ENCODE results near the gene MESD.
A peak's percentile ranks its signal among the peaks of the same experiment; 100 is the strongest.

The MESD gene

DNA sequence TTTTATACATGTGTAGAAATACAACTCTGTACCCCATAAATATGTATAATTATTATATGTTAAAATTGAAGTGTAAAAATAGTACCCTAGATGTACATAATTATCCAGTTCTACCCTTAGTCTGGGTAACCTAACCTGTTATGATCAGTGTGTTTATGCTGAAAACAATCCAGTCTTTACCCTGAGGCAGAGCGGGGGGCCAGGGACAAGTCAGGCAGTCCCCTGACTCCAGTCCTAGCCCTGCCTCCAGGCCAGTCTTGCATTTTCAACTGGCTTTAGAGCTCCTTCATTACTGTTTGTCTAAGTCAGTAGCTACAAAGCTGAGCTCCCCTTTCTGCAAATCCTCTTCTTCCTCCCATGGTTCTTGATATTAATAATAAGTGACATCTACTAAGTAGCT is 3.1 kb downstream of the MESD start:
- Mint-ChIP-seq H3K4me3 (no peak overlapping the region), H3K9me3 (no peaks in the 10 kb centered on the region), H3K27ac (no peak overlapping the region), H3K27me3 (no peaks in the 10 kb centered on the region), H3K4me1 (peaks cover 63% of the 10 kb centered on the region), H3K36me3 (peaks cover 16% of the 10 kb centered on the region)
- no peak for ATAC-seq

DNA sequence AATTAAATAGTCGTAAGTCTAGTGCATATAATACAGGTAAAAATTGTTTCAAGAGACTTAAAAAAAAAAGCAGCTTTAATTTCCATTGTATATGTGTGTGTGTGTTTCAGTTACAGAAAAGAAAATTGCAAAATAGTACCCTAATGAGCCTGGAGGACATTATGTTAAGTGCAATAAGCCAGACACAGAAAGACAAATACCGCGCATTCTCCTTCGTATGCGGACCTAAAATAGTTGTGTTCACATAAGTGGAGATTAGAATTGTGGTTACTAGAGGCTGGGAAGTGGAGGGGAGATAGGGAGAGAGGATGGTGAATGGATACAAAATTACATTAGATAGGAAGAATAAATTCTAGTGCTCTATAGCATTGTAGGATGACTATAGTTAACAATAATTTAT is 3.6 kb downstream of the MESD start:
- Mint-ChIP-seq H3K36me3 (peaks cover 16% of the 10 kb centered on the region), H3K27me3 (no peaks in the 10 kb centered on the region), H3K4me1 (peaks cover 59% of the 10 kb centered on the region), H3K27ac (no peak overlapping the region), H3K4me3 (no peak overlapping the region), H3K9me3 (no peaks in the 10 kb centered on the region)
- no peak for ATAC-seq

DNA sequence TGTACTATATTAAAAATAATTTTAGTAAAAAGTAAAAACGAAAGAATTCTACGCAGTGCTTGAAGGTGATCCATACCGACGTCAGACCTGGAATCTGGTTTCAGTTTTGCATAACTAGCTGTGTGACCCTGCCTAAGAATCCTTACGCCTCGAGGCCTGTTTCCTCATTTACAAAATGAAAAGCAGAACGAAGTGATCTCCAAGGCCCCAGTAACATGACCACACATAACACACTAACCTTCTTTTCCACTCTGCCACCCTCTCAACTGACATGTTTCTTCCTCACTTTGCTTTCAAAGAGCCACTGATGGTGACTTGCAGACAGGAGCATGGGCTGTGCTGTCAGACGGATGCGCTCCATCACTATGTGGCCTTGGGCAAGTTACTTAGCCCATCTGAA is 4.8 kb downstream of the MESD start:
- no peak overlapping the region for H3K4me3 Mint-ChIP-seq
- peaks cover 59% of the 10 kb centered on the region for H3K4me1 Mint-ChIP-seq
- H3K36me3 Mint-ChIP-seq: peaks cover 20% of the 10 kb centered on the region
- H3K27ac Mint-ChIP-seq: peak overlapping the region; percentile 78
- H3K27me3 Mint-ChIP-seq: no peaks in the 10 kb centered on the region
- ATAC-seq: peak; percentile 42
- H3K9me3 Mint-ChIP-seq: no peaks in the 10 kb centered on the region

DNA sequence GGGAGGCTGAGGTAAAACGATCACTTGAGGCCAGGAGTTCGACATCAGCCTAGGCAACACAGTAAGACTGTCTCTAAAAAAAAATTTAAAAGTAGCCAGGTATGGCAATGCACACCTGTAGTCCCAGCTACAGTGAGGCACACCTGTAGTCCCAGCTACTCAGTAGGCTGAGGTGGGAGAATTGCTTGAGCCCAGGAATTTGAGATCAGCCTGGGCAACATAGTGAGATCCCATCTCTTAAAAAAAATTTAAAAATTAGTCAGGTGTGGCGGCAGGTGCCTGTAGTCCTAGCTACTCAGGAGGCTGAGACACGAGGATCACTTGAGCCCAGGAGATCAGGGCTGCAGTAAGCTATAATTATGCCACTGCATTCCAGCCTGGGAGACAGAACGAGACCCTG is 6.8 kb downstream of the MESD start:
- H3K27ac Mint-ChIP-seq: peak overlapping the region; percentile 42
- peaks cover 23% of the 10 kb centered on the region for H3K36me3 Mint-ChIP-seq
- H3K9me3 Mint-ChIP-seq: no peaks in the 10 kb centered on the region
- no peaks in the 10 kb centered on the region for H3K27me3 Mint-ChIP-seq
- ATAC-seq: no peak
- H3K4me1 Mint-ChIP-seq: peaks cover 60% of the 10 kb centered on the region
- no peak overlapping the region for H3K4me3 Mint-ChIP-seq

DNA sequence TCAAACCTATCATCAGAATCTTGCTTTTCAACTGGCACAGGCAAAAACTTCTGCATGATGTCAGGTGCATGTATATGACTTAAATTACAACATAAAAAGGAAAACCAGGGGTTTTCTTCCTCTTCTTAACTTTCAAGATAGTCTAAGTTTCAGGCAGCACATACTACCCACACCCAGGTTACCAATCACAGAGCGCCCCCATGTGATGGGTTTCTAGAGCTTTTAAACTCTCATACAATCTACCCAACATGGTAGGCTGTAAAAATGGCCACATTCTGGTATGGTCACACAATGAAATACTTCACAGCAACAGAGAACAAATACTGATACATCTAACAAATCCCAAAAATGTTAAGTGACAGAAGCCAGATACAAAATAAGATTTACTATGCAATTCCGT is 7.4 kb downstream of the MESD start:
- H3K27me3 Mint-ChIP-seq: no peaks in the 10 kb centered on the region
- H3K4me3 Mint-ChIP-seq: no peak overlapping the region
- peaks cover 22% of the 10 kb centered on the region for H3K36me3 Mint-ChIP-seq
- peaks cover 64% of the 10 kb centered on the region for H3K4me1 Mint-ChIP-seq
- no peaks in the 10 kb centered on the region for H3K9me3 Mint-ChIP-seq
- H3K27ac Mint-ChIP-seq: peak overlapping the region; percentile 42
- ATAC-seq: no peak

DNA sequence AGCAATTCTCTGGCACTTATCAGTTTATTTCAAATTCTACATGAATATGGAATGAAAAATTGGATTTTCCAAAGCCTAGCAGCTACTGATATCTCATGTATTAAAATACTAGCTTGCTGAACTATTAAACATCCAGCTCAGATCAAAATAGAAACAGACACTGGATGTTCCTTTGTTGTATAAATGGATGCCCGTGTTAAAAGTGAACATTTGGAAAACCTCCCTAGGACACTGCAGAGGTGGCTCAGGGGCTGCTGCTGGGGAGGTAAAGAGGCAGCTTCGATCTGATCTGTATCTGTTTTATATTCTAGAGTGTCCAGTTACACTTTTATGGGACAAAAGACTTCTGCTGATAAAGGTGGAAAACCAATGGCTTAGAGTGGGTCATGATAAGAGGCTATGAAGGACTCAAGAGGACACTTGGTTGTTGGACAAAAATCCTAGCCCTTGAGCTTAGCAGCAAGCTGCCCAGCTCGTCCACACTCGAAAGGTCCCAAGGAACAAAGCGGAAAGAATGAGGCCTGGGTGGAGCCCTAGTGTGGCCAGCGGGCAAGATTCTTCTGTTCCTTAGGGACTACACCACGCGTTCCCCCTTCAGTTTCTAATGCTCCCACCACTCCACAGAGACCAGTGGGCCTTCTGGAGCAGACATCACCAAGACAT is 9.9 kb downstream of the MESD start:
- Mint-ChIP-seq H3K36me3 (peaks cover 28% of the 10 kb centered on the region), H3K9me3 (no peaks in the 10 kb centered on the region), H3K27me3 (no peaks in the 10 kb centered on the region), H3K4me3 (no peak overlapping the region), H3K27ac (peak overlapping the region; percentile 31), H3K4me1 (peaks cover 60% of the 10 kb centered on the region)
- no peak for ATAC-seq

DNA sequence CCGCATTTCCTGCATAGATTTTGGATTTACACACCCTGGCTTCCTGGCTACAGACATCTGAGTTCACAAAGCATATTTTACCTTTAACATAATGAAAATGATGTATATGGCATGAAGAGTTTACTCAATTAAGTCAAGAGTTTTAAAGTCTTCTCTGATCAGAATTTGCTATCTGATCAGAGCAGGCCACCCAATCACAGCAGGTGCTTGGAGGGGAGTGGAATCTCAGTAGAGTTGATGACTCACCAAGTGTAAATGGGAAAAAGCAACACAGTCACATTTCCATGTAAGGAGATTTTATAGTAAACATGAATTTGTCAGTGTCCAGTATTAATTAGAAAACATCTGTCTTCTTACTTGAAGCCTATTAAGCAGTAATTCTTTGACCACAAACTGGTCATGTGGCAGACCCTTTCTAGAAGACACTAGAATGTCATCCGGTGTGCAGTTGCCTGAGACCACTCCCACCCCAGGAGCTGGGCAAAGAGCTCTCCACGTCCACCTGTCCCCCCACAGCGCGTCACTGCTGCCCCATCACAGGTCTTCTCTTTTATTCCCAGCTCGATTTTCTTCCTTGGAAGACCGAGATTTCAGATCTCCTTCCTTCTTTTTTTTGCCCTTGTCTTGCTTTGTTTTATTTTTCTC is 10.8 kb downstream of the MESD start:
- ATAC-seq: no peak
- Mint-ChIP-seq H3K36me3 (peaks cover 32% of the 10 kb centered on the region), H3K27ac (peak overlapping the region; percentile 31)

DNA sequence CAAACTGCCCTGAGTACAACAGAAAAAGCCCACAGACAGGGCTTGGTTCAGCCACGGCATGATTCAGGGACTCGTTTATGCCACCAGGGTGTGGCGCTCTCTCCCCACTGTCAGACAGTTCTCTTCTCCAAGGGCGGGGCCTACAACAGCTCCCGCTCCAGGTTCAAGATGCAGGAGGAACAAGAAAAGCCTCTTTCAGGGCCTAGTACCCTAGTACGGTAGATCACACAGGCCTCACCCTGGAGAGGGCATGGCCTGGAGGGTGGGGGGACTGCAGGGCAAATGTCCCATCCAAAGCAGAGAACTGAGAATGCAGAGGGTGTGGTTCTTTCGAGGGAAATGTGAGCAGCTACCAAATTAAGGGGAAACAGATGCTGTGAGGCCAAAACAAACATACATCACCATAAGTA is 12.0 kb downstream of the MESD start:
- H3K9me3 Mint-ChIP-seq: no peaks in the 10 kb centered on the region
- H3K27me3 Mint-ChIP-seq: no peaks in the 10 kb centered on the region
- ATAC-seq: peak; percentile 51
- H3K4me1 Mint-ChIP-seq: peaks cover 51% of the 10 kb centered on the region
- H3K4me3 Mint-ChIP-seq: no peak overlapping the region
- no peak overlapping the region for H3K27ac Mint-ChIP-seq
- H3K36me3 Mint-ChIP-seq: peaks cover 32% of the 10 kb centered on the region

More for the DNA sequence above, 10.8 kb downstream of the MESD start:
- Mint-ChIP-seq H3K4me1 (peaks cover 58% of the 10 kb centered on the region), H3K4me3 (no peak overlapping the region), H3K27me3 (no peaks in the 10 kb centered on the region), H3K9me3 (no peaks in the 10 kb centered on the region)

DNA sequence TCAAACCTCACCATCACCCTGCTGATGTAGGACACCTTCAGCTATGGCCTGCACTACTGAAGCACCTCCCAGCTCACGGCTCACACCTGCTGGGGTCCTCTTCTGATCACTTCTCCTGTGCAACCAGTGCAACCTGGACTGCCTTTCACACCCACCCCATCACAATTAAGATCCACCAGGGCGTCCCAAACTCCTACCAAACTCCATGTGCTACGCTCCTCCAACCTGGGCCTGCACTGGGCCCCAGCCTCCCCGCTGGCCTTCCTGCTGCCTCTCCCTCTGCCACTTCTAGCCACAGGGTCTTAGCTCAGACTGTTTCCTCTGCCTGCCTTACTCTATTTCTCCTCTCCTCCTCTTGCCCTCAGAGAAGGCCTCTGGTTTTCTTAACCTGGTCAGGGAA is 12.8 kb downstream of the MESD start:
- no peak overlapping the region for H3K4me3 Mint-ChIP-seq
- H3K4me1 Mint-ChIP-seq: peaks cover 44% of the 10 kb centered on the region
- peaks cover 30% of the 10 kb centered on the region for H3K36me3 Mint-ChIP-seq
- H3K27me3 Mint-ChIP-seq: no peaks in the 10 kb centered on the region
- H3K27ac Mint-ChIP-seq: no peak overlapping the region
- no peak for ATAC-seq
- H3K9me3 Mint-ChIP-seq: no peaks in the 10 kb centered on the region

DNA sequence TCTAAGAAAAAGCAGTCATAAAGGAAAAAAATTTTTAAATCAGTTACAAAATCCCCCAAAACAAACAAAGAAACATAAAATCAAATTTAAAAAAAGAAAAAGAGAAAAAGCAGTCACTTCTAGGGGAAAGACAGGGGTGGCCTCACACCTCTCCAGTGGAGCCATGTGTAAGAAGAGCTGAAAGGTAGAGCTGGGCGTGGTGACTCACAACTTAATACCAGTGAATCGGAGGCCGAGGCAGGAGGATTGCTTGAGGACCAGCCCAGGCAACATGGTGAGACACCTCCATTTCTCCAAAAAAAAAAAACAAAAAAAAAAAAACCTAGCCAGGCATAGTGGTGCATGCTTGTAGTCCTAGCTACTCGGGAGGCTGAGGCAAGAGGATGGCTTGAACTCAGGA is 14.7 kb downstream of the MESD start:
- Mint-ChIP-seq H3K27ac (no peak overlapping the region), H3K27me3 (no peaks in the 10 kb centered on the region), H3K36me3 (peaks cover 26% of the 10 kb centered on the region), H3K4me1 (peaks cover 53% of the 10 kb centered on the region), H3K4me3 (no peak overlapping the region), H3K9me3 (no peaks in the 10 kb centered on the region)
- no peak for ATAC-seq

DNA sequence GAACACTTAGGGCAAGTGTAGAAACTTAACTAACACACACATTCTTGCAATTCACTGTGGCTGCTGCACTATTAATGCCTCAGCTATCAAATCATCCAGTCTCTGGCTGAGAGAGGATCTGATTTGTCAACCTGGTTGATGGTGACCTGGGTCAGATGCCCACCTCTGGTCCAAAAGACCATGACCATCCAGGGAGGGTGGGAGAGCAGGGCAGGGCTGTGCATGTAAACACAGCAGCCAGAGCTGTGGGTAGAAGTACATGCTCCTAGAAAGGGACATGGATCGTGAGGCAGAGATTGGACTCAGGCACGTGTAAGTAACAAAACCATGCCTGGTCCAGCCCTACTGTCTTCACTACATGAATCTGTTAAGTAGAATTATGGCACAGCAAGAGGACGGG is 17.3 kb downstream of the MESD start:
- Mint-ChIP-seq H3K4me1 (peaks cover 37% of the 10 kb centered on the region), H3K4me3 (no peak overlapping the region), H3K9me3 (no peaks in the 10 kb centered on the region), H3K27ac (no peak overlapping the region), H3K36me3 (peaks cover 29% of the 10 kb centered on the region), H3K27me3 (no peaks in the 10 kb centered on the region)
- ATAC-seq: no peak

DNA sequence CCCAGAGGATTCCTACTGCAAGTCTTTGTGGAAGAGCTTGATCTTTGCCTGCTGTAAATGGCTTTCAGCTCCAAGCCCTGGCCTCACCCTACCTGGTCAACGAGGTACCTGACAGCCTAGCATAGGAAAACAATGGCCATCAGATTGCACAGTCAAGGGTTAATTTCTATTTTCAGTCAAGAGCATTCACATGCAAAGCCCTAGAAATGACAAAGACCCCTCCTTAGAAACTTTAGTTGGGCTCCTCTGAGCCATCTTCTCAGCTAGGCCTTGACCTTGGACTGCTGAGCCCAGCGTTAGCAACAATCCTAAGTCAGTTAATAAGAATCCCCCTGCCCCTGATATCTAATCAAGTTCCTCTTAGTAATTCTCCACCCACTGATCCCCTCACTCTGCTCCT is 18.5 kb downstream of the MESD start:
- Mint-ChIP-seq H3K36me3 (peaks cover 38% of the 10 kb centered on the region), H3K27me3 (no peaks in the 10 kb centered on the region), H3K27ac (no peak overlapping the region), H3K4me3 (no peak overlapping the region), H3K9me3 (no peaks in the 10 kb centered on the region), H3K4me1 (peaks cover 31% of the 10 kb centered on the region)
- no peak for ATAC-seq

DNA sequence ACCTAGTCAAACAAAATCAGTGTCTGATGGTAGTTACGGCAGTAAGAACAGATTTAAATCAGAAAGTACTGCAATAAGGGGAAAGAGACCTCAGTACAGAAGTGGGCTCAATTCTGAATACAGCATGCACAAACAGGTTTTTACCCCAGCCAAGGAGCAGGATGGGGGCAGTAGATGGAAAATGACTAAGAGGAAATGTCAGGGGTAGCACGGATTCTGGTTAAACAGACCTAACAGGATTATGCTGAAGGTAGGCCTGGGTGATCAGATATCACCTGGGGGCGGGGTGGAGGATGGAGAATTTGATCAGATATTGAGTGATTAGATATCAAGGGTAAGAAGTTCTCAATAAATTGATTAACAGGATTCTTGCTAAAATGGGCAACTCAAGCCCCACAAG is 19.0 kb downstream of the MESD start:
- Mint-ChIP-seq H3K4me1 (peaks cover 28% of the 10 kb centered on the region), H3K27ac (no peak overlapping the region), H3K27me3 (no peaks in the 10 kb centered on the region), H3K4me3 (no peak overlapping the region), H3K9me3 (no peaks in the 10 kb centered on the region), H3K36me3 (peaks cover 38% of the 10 kb centered on the region)
- ATAC-seq: no peak

DNA sequence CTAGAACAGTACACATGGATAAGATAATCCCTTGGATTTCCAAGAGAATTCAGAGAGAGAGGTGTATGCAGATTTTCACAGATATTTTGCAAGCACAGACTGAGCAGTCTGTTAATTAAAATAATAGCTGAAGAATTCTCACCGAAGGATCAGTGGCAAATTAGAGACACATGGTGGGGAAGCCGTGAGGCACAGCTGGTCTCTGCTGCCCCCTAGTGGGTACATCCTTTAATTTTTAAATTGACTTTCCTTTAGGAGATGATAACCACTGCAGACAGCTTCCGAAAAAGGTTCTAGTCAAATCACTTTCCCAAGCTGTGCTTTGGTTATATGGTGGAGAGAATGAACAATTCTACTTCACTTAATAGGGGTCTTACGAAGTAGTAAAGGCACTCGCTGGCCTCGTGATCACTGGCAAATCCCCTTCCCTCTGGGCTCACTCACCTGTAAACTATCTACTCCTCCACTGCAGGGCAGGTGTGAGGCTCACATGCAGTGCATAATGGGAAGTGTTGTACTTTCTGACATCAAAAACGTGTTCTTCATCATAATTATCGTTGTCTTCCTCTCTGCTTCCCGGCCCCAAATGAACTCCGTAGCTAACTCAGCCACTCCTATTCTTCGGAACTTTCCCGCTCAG is 19.5 kb downstream of the MESD start:
- Mint-ChIP-seq H3K9me3 (peaks cover 2% of the 10 kb centered on the region), H3K4me3 (no peak overlapping the region), H3K27ac (no peak overlapping the region), H3K36me3 (peaks cover 39% of the 10 kb centered on the region), H3K4me1 (peaks cover 23% of the 10 kb centered on the region), H3K27me3 (no peaks in the 10 kb centered on the region)
- peak; percentile 53 for ATAC-seq

DNA sequence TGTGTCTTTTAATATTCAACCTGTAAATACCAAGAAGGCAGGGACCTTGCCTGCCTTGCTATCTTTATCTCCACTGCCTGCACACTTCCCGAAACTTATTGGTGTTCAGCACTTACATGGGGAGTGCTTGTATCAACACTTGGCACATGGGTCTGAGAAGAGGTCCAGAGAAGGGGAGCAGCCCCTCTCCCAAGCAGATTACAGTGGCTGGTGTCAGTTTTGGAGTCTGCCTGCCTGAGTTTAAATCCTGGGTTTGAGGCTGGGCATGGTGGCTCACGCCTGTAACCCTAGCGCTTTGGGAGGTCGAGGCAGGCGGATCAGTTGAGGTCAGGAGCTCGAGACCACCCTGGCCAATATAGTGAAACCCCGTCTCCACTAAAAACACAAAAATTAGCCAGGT is 20.3 kb downstream of the MESD start:
- Mint-ChIP-seq H3K36me3 (peaks cover 47% of the 10 kb centered on the region), H3K27ac (no peak overlapping the region)
- ATAC-seq: no peak

DNA sequence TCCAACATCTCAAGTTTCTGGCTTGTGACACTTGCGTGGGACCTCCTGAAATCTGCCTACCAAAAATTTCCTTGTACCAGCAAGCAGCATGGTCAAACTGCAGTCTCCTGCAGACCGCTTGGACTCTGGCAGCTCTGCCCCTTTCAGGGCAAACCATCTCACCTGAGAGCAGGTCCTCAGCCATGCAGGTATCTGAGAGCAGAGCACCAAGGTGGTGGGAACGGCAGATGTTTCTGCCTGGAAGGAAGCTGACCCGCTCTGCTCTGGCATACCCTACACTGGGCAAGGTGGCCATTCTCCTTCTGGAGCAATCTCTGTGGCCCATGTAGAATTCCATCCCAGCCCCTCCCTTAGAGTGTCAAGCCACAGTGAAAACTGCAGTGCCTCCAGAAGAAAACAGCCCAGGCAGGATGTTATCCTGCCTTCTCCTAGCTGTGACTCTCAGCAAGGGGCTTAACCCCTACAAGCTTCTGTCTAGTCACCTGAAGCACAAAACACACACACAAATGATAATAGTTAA is 21.6 kb downstream of the MESD start:
- Mint-ChIP-seq H3K27ac (no peak overlapping the region), H3K9me3 (peaks cover 5% of the 10 kb centered on the region), H3K27me3 (no peaks in the 10 kb centered on the region), H3K4me3 (no peak overlapping the region), H3K36me3 (peaks cover 55% of the 10 kb centered on the region), H3K4me1 (peaks cover 13% of the 10 kb centered on the region)
- ATAC-seq: no peak

More for the DNA sequence above, 20.3 kb downstream of the MESD start:
- H3K4me1 Mint-ChIP-seq: peaks cover 18% of the 10 kb centered on the region
- peaks cover 4% of the 10 kb centered on the region for H3K9me3 Mint-ChIP-seq
- no peaks in the 10 kb centered on the region for H3K27me3 Mint-ChIP-seq
- H3K4me3 Mint-ChIP-seq: no peak overlapping the region

All from stimulated activated memory B cell treated with anti-CD40 and anti-IgM and Interleukin-4, amounts not matched to agents 10 μg/mL and 1 μg/mL and 100 μg/mL, for 72 hours (primary cell).